Measurements from ENCODE around the gene TPTE2. TPM values are rescaled to one million over a fixed set of nuclear protein-coding genes. Genes with fewer than 3 reads are reported as not detected.

TPTE2 gene
- total RNA-seq, 4 donors from 2014 or later: not detected

- H3K27ac ChIP-seq: no peak overlapping the region
- H3K9me3 ChIP-seq: no peaks in the 10 kb centered on the region
- no peaks in the 10 kb centered on the region for H3K4me1 ChIP-seq
- no peak for DNase-seq
- 80 to 85% methylated on average over 5 of the region's 5 CpGs for WGBS, 2 donors (ENCODE audit: low coverage in 1 of 2)
- TF ChIP-seq POLR2A (IDR thresholded peaks at IDR 0.05) (no peak), EP300 (IDR thresholded peaks at IDR 0.05; ENCODE audit: low read depth) (no peak), POLR2AphosphoS5 (IDR thresholded peaks at IDR 0.05) (no peak), CTCF (IDR thresholded peaks at IDR 0.05) (no peak)
- H3K4me3 ChIP-seq: no peak overlapping the region
- intact Hi-C loops (cut with DNase I; ENCODE audit: low total_unique reads) (no loop called here), in situ Hi-C loops (cut with MboI; ENCODE audit: low pct_ligation_motif_present in 1 of 4, low pct_unique_long_range_greater_than_20kb in 1 of 4, low sequenced_read_pairs in 3 of 4) (no loop called here)
- no peaks in the 10 kb centered on the region for H3K27me3 ChIP-seq
- H3K36me3 ChIP-seq: no peaks in the 10 kb centered on the region
Observed at GRCh38 chr13:19590423-19590822, 29.1 kb upstream of the TPTE2 start.

GRCh38 chr13:19589312-19589711 is 28.0 kb upstream of the TPTE2 start:
- Histone ChIP-seq H3K4me1 (no peaks in the 10 kb centered on the region), H3K27me3 (no peaks in the 10 kb centered on the region), H3K4me3 (no peak overlapping the region), H3K27ac (no peak overlapping the region), H3K9me3 (no peaks in the 10 kb centered on the region), H3K36me3 (no peaks in the 10 kb centered on the region)
- no peak for DNase-seq
- WGBS, 2 donors (ENCODE audit: low coverage in 1 of 2): 75% methylated on average over 2 of the region's 2 CpGs; no CpG with 5 or more reads in 1 of the 2 donors
- in situ Hi-C loops (cut with MboI; ENCODE audit: low pct_ligation_motif_present in 1 of 4, low pct_unique_long_range_greater_than_20kb in 1 of 4, low sequenced_read_pairs in 3 of 4): no loop called here
- intact Hi-C loops (cut with DNase I; ENCODE audit: low total_unique reads): no loop called here
- TF ChIP-seq EP300 (IDR thresholded peaks at IDR 0.05; ENCODE audit: low read depth): no peak
- no peak for TF ChIP-seq POLR2AphosphoS5 (IDR thresholded peaks at IDR 0.05)
- no peak for TF ChIP-seq POLR2A (IDR thresholded peaks at IDR 0.05)
- TF ChIP-seq CTCF (IDR thresholded peaks at IDR 0.05): no peak

- Histone ChIP-seq H3K9me3 (no peaks in the 10 kb centered on the region), H3K36me3 (no peaks in the 10 kb centered on the region), H3K4me3 (no peak overlapping the region), H3K4me1 (no peaks in the 10 kb centered on the region), H3K27me3 (no peaks in the 10 kb centered on the region), H3K27ac (peak overlapping the region in 2 of 4 donors; percentile 2 to 11)
- DNase-seq: no peak
- 58 to 71% methylated on average over 7 to 9 of the region's 9 CpGs for WGBS, 2 donors (ENCODE audit: low coverage in 1 of 2)
- in situ Hi-C loops (cut with MboI; ENCODE audit: low pct_ligation_motif_present in 1 of 4, low pct_unique_long_range_greater_than_20kb in 1 of 4, low sequenced_read_pairs in 3 of 4) (no loop called here), intact Hi-C loops (cut with DNase I; ENCODE audit: low total_unique reads) (no loop called here)
- peak in 4 of 5 experiments; percentile 26 to 42 (median 30) for TF ChIP-seq CTCF (IDR thresholded peaks at IDR 0.05)
- no peak for TF ChIP-seq EP300 (IDR thresholded peaks at IDR 0.05; ENCODE audit: low read depth)
Observed at GRCh38 chr13:19587635-19588300, 26.4 kb upstream of the TPTE2 start.

GRCh38 chr13:19586904-19587634 is 25.7 kb upstream of the TPTE2 start:
- no peak for TF ChIP-seq CTCF (IDR thresholded peaks at IDR 0.05)
- no peak for TF ChIP-seq EP300 (IDR thresholded peaks at IDR 0.05; ENCODE audit: low read depth)
- TF ChIP-seq POLR2A (IDR thresholded peaks at IDR 0.05): no peak
- TF ChIP-seq POLR2AphosphoS5 (IDR thresholded peaks at IDR 0.05): no peak
- Histone ChIP-seq H3K27ac (peak overlapping the region in 2 of 4 donors; percentile 2 to 11), H3K36me3 (no peaks in the 10 kb centered on the region), H3K27me3 (no peaks in the 10 kb centered on the region), H3K4me1 (no peaks in the 10 kb centered on the region), H3K9me3 (no peaks in the 10 kb centered on the region), H3K4me3 (peak overlapping the region in 1 of 4 donors; percentile 14)
- 38 to 57% methylated on average over 11 to 17 of the region's 17 CpGs for WGBS, 2 donors (ENCODE audit: low coverage in 1 of 2)
- intact Hi-C loops (cut with DNase I; ENCODE audit: low total_unique reads): no loop called here
- in situ Hi-C loops (cut with MboI; ENCODE audit: low pct_ligation_motif_present in 1 of 4, low pct_unique_long_range_greater_than_20kb in 1 of 4, low sequenced_read_pairs in 3 of 4): no loop called here
- DNase-seq: peak; percentile 55
